OCI-LY3 (cell line): ENCODE measurements around the gene MYF6.

Source experiments
- EZH2phosphoT487 ChIP-seq: fragments of 200-600 bp; shearing (Covaris generic); IDR thresholded peaks from 2 replicates; pipeline ENCODE4 v1.6.1; 2018; ENCODE audit warnings: antibody characterized with exemption, mixed run types, low read depth
- TF ChIP-seq, protein P1 (sequence below): fragments of 200-600, 300-600 bp; sonication (generic); IDR thresholded peaks from 2 replicates; pipeline ENCODE4 v1.5.1; 2014; ENCODE audit warnings: antibody characterized with exemption, low read length, low read depth

DNA sequence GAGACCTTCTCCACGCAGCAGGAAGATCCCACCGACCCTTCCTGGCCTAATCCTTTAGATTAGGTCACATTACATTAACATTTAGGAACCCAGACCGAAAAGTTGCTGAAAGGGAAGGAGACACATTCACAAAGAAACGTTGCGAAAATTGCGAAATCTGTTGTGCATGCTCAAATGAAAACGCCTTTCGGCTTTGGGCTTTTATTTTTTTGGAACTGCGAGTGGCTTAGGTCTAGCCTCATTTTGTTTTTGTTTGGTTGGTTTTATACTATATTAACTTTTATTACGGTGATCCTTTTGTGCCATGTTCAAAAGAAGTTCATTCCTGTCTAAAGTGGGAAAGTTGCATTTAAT lies 1.5 kb downstream of the MYF6 start:
- TF ChIP-seq, protein P1, sequence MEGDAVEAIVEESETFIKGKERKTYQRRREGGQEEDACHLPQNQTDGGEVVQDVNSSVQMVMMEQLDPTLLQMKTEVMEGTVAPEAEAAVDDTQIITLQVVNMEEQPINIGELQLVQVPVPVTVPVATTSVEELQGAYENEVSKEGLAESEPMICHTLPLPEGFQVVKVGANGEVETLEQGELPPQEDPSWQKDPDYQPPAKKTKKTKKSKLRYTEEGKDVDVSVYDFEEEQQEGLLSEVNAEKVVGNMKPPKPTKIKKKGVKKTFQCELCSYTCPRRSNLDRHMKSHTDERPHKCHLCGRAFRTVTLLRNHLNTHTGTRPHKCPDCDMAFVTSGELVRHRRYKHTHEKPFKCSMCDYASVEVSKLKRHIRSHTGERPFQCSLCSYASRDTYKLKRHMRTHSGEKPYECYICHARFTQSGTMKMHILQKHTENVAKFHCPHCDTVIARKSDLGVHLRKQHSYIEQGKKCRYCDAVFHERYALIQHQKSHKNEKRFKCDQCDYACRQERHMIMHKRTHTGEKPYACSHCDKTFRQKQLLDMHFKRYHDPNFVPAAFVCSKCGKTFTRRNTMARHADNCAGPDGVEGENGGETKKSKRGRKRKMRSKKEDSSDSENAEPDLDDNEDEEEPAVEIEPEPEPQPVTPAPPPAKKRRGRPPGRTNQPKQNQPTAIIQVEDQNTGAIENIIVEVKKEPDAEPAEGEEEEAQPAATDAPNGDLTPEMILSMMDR: no peak
- TF ChIP-seq EZH2phosphoT487: no peak
